Tibial nerve (tissue), 4 donors: ENCODE measurements around the gene ARHGAP44. TPM values are rescaled to one million over a fixed set of nuclear protein-coding genes. Genes with fewer than 3 reads are reported as not detected.

Experiments used
- DNase-seq, 2 donors: peaks; one replicate each; pipeline ENCODE4 v3.0.0-alpha.2; 2019; ENCODE audit warnings: low spot score in 2 of 2
- H3K27ac ChIP-seq, 4 donors: fragments of 200-600 bp; sonication (generic) in 3 of 4; one replicate each; pipeline ENCODE4 v1.5.1; 2017 to 2019; ENCODE audit warnings: mild to moderate bottlenecking in 1 of 4
- H3K27me3 ChIP-seq, 2 donors: fragments of 200-600 bp; sonication (generic) in 1 of 2; one replicate each; pipeline versions ENCODE4 v1.5.1 to v1.6.0; 2017 to 2019
- H3K36me3 ChIP-seq, 3 donors: fragments of 200-600 bp; sonication (generic); one replicate each; pipeline ENCODE4 v1.5.1; 2018 to 2019
- H3K4me1 ChIP-seq, 4 donors: fragments of 200-600 bp; sonication (generic) in 3 of 4; one replicate each; pipeline ENCODE4 v1.5.1; 2017 to 2019
- H3K4me3 ChIP-seq, 4 donors: fragments of 200-600 bp; sonication (generic) in 3 of 4; one replicate each; pipeline ENCODE4 v1.5.1; 2017 to 2019; ENCODE audit warnings: mild to moderate bottlenecking in 1 of 4, moderate library complexity in 1 of 4
- H3K9me3 ChIP-seq, 4 donors: fragments of 200-600 bp; sonication (generic) in 3 of 4; one replicate each; pipeline ENCODE4 v1.5.1; 2017 to 2019
- EP300 ChIP-seq, 2 donors: sonication (generic); formaldehyde crosslinking; IDR thresholded peaks; one replicate each; pipeline ENCODE4 v1.6.1; 2017; ENCODE audit warnings: antibody characterized with exemption in 2 of 2, mild to moderate bottlenecking in 1 of 2
- POLR2A ChIP-seq, 2 donors: fragments of 450-650 bp; IDR thresholded peaks; one replicate each; pipeline ENCODE4 v1.6.1; 2017; ENCODE audit warnings: antibody characterized with exemption in 2 of 2, mild to moderate bottlenecking in 2 of 2, moderate library complexity in 2 of 2
- WGBS, 2 donors: methylation state at CpG; one replicate each; pipeline ENCODE4 v1.1.5; 2018; 5-methylcytosine and 5-hydroxymethylcytosine counted together
- total RNA-seq, 4 donors: library from RNA; depleted of rRNA; stranded (reverse); fragments of >200 nt; gene quantifications; one replicate each; pipeline ENCODE4 v1.1.0, GENCODE V29; 2016
- TF ChIP-seq, protein P1 (sequence below), 5 experiments: fragments of 200-600 bp in 3 of 5; fragments of 450-650 bp in 2 of 5; sonication (generic) in 3 of 5; IDR thresholded peaks; one replicate each; pipeline ENCODE4 v1.5.1; 2016 to 2019; ENCODE audit warnings: antibody characterized with exemption in 5 of 5, mild to moderate bottlenecking in 3 of 5, moderate library complexity in 2 of 5

Gene ARHGAP44
- total RNA-seq, 4 donors from 2014 or later = 1.6 to 4.6 (median 2.7) TPM

DNA sequence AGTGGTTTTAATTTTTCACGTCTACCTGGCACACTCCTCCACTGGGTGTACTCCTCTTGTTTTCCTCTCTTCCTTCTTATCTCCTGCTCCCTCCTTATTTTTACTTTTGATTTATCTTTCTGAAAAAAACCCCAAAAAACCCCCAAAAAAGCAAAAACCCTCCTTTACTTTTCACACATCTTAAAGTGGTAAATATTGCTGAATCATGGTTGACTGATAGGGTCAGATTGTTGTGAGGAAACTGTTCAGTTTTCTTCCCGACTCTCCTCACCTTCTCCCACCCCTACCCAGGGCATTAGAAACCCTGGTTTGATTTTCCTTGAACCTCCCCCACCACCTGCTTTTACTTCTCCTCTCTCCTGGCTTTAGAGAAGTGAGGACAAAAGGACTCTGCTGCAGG lies 25.4 kb downstream of the ARHGAP44 start:
- H3K27me3 ChIP-seq = no peaks in the 10 kb centered on the region
- peaks cover 0 to 19% (median 0%) of the 10 kb centered on the region in 4 donors for H3K9me3 ChIP-seq
- no peak for TF ChIP-seq POLR2A (IDR thresholded peaks at IDR 0.05)
- no peak for TF ChIP-seq EP300 (IDR thresholded peaks at IDR 0.05)
- TF ChIP-seq, protein P1, sequence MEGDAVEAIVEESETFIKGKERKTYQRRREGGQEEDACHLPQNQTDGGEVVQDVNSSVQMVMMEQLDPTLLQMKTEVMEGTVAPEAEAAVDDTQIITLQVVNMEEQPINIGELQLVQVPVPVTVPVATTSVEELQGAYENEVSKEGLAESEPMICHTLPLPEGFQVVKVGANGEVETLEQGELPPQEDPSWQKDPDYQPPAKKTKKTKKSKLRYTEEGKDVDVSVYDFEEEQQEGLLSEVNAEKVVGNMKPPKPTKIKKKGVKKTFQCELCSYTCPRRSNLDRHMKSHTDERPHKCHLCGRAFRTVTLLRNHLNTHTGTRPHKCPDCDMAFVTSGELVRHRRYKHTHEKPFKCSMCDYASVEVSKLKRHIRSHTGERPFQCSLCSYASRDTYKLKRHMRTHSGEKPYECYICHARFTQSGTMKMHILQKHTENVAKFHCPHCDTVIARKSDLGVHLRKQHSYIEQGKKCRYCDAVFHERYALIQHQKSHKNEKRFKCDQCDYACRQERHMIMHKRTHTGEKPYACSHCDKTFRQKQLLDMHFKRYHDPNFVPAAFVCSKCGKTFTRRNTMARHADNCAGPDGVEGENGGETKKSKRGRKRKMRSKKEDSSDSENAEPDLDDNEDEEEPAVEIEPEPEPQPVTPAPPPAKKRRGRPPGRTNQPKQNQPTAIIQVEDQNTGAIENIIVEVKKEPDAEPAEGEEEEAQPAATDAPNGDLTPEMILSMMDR (IDR thresholded peaks at IDR 0.05) = no peak
- no peaks in the 10 kb centered on the region for H3K36me3 ChIP-seq
- DNase-seq = no peak
- H3K27ac ChIP-seq = no peak overlapping the region
- 78 to 81% methylated on average over 2 of the region's 2 CpGs for whole genome bisulfite sequencing, 2 donors
- H3K4me1 ChIP-seq = no peaks in the 10 kb centered on the region
- H3K4me3 ChIP-seq = no peak overlapping the region

GRCh38 chr17:12815642-12816141 lies 26.4 kb downstream of the ARHGAP44 start:
- 64 to 70% methylated on average over 3 of the region's 3 CpGs for WGBS, 2 donors

DNA sequence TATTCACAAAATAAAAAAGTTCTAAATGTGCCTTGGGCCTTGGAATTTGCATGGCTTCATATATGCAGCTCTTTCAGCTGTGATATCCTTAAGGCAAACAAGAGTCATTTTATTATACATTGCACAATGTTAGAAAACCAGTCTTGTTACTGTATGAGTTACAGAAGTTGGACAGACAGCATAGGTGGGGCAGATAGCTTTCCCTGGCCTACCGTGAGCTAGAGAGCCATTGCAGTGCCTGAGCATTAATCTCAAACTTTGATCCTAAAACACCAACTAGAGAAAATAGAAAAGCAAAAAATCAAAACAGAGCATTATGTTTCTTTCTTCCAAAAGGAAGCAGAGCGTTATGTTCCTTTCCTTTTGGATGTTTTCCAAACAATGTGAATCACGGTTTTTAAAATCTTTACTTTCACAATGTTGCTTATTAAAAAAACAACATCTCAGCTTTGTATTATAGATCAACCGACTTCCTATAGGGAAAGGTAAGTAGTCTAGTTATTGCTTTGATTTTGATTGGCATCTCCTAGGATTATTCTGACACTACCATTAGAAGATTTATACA lies 32.2 kb downstream of the ARHGAP44 start:
- H3K27me3 ChIP-seq = no peaks in the 10 kb centered on the region
- H3K9me3 ChIP-seq = peaks cover 0 to 11% (median 0%) of the 10 kb centered on the region in 4 donors
- H3K36me3 ChIP-seq = no peaks in the 10 kb centered on the region
- no peaks in the 10 kb centered on the region for H3K4me1 ChIP-seq
- no peak for DNase-seq
- no peak overlapping the region for H3K4me3 ChIP-seq
- H3K27ac ChIP-seq = no peak overlapping the region
- 59 to 64% methylated on average over 4 of the region's 4 CpGs for WGBS, 2 donors
- TF ChIP-seq EP300 (IDR thresholded peaks at IDR 0.05) (no peak), POLR2A (IDR thresholded peaks at IDR 0.05) (no peak)
- TF ChIP-seq, protein P1 (IDR thresholded peaks at IDR 0.05) = no peak

More at GRCh38 chr17:12815642-12816141, 26.4 kb downstream of the ARHGAP44 start:
- Histone ChIP-seq H3K27ac (no peak overlapping the region), H3K36me3 (no peaks in the 10 kb centered on the region), H3K4me1 (no peaks in the 10 kb centered on the region), H3K27me3 (no peaks in the 10 kb centered on the region), H3K4me3 (no peak overlapping the region), H3K9me3 (peaks cover 0 to 19% (median 0%) of the 10 kb centered on the region in 4 donors)
- TF ChIP-seq EP300 (IDR thresholded peaks at IDR 0.05) = no peak
- no peak for TF ChIP-seq POLR2A (IDR thresholded peaks at IDR 0.05)
- TF ChIP-seq, protein P1 (IDR thresholded peaks at IDR 0.05) = no peak
- DNase-seq = no peak

- no peaks in the 10 kb centered on the region for H3K27me3 ChIP-seq
- no peak overlapping the region for H3K4me3 ChIP-seq
- no peak for DNase-seq
- H3K27ac ChIP-seq = no peak overlapping the region
- H3K9me3 ChIP-seq = peaks cover 0 to 12% (median 0%) of the 10 kb centered on the region in 4 donors
- TF ChIP-seq, protein P1 (IDR thresholded peaks at IDR 0.05) = no peak
- TF ChIP-seq EP300 (IDR thresholded peaks at IDR 0.05) = no peak
- no peak for TF ChIP-seq POLR2A (IDR thresholded peaks at IDR 0.05)
- H3K4me1 ChIP-seq = no peaks in the 10 kb centered on the region
- H3K36me3 ChIP-seq = no peaks in the 10 kb centered on the region
- 44 to 59% methylated on average over 1 of the region's 1 CpG for WGBS, 2 donors
Measured at GRCh38 chr17:12826431-12826830, 37.1 kb downstream of the ARHGAP44 start.

GRCh38 chr17:12830777-12831247 lies 41.5 kb downstream of the ARHGAP44 start:
- Histone ChIP-seq H3K4me1 (no peaks in the 10 kb centered on the region), H3K27ac (no peak overlapping the region), H3K9me3 (peaks cover 0 to 23% (median 0%) of the 10 kb centered on the region in 4 donors), H3K4me3 (no peak overlapping the region), H3K27me3 (no peaks in the 10 kb centered on the region), H3K36me3 (no peaks in the 10 kb centered on the region)
- DNase-seq = no peak
- TF ChIP-seq, protein P1 (IDR thresholded peaks at IDR 0.05) = no peak
- TF ChIP-seq EP300 (IDR thresholded peaks at IDR 0.05) = no peak
- TF ChIP-seq POLR2A (IDR thresholded peaks at IDR 0.05) = no peak
- WGBS, 2 donors = 69 to 74% methylated on average over 3 of the region's 3 CpGs
